NCI-H1930 (cell line): ENCODE data around the gene GAB2.
"Not testable (repeated sequence)": the region's sequence is repeated elsewhere in the genome, so short reads cannot be mapped to it uniquely, and the experiment has no call there.

ENCODE experiments used
- DNase-seq, 2 experiments: peaks; one replicate each; lab custom pipeline; 2025; lab: John Stamatoyannopoulos, UW

GAB2 gene

DNA sequence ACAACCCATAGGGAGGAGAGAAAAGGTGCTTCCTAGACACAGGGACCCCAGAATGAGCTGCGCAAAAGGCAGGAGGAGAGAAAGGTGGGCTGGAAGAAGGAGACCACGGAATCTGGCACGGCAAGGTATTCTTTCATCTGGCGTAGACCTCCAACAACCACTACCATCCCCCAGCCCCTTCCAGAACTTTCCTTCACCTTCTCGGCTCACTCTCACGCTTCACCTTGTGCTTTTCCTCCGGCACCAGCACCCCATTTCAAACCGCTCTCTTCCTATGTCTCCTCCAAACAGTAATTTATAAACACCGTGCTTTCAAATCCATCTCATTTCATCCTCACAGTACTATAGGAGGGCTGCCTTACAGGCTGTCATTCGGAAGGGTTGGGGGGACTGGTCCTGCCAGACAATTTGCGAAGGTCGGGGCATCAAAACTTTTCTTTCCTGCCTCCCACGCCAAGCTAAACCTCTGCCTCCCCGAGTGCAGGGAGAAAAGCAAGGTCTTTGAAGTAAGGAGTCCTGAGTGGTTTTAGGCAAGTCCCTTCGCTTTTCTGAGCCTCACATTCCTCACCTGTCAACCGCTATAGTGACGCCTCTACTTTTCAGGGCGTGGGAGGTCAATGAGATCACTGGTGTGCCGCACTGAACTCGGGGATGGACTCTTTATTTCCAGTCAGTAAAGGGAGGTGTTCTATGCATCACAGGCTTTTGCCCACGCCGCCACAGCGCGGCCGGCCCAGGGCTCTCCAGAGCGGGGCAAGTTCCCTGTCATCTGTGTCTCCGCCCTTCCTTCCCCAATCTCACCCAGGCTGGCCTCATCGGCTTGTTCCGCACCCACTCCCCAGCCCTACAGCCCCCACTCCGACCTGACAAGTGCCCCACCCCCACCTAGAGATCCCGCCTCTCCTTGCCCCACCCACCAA is 230.0 kb downstream of the GAB2 start:
- no peak for DNase-seq

DNA sequence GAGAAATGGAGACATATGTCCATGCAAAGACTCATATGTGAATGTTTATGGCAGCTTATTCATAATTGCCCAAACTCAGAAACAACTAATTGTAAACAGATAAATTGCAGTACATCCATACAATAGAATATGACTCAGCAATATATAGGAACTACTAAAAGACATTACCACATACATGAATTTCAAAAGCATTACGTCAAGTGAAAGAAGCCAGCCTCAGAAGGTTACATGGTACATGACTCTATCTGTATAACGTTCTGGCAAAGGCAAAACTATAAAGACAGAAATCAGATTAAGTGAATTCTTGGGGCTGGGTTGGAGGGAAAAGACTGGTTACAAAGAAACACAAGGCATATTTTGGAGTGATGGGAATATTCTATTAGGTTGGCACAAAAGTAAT is 236.4 kb downstream of the GAB2 start:
- DNase-seq, result no peak

DNA sequence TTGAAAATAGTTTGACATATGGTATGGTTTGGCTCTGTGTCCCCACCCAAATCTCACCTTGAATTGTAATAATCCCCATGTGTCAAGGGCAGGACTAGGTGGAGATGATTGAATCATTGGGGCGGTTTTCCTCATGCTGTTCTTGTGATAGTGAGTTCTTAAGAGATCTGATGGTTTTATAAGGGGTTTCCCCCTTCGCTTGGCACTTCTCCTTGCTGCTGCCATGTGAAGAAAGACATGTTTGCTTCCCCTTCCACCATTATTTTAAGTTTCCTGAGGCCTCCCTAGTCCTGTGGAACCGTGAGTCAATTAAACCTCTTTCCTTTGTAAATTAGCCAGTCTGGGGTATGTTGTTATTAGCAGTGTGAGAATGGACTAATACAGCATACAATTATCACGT is 236.9 kb downstream of the GAB2 start:
- DNase-seq, result no peak

DNA sequence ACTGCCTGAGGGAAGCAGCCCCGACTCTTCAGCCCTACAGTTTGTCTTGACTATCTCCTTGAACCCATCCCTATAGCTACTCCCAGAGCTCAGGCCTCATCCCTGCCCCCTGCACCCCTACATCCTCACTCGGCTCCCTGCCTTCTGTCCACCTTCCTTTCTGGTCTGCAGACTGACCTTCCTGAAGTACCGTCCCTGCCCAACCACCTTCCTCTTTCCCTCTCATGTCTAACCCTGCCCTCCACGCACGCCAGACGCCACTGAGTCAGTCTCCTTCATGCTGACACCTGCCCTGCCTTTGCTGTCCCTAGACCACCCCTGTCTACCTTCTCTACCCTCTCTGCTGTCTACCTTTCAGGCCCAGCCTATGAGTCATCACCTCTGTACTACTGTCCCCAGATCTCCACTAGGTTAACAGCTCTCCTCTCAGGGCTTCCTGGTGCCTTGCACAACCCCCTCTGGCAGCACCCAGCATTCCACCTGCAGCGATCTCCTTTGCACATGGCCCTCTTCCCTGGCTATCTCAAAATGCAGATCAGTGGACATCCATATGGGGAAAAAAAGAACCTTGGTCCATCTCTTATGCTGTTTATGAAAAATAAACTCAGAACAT is 238.1 kb downstream of the GAB2 start:
- no peak for DNase-seq

DNA sequence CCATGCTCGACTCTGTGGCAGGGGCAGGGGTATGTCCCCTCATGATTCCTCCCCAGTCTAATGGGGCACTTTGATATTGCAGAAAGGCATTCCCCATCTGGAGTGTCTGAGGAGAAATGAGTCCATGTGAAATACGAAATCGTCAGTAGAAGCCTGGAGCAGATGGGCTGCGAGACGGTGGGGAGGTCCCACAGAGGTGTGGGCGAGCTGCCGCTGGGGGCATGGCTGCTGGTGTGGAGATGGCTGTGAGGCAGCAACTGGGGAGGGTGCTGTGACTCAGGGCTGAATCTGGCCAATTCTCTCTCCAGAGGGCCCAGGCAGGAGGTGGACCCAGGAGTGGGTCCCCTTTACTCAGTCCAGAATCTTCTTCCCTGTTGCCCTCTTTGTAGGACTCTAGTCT is 240.4 kb downstream of the GAB2 start:
- DNase-seq, result no peak

DNA sequence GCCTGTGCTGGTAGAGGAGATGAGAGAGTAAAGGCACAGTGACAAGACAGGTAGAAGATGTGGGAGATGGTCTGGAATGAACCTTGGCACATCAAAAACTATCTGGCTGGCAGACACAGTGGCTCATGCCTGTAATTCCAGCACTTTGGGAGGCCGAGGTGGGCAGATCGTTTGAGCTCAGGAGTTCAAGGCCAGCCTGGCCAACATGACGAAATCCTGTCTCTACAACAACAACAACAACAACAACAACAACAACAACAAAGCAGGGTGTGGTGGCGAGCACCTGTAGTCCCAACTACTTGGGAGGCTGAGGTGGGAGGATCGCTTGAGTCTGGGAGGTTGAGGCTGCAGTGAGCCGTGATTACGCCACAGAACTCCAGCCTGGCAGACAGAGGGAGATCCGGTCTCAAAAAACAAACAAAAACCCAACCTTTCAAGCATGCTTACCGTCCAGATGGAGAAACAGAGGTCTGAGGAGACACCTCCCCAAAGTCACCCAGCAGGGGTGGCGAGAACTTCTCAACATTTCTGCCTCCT is 240.9 kb downstream of the GAB2 start:
- no peak for DNase-seq

DNA sequence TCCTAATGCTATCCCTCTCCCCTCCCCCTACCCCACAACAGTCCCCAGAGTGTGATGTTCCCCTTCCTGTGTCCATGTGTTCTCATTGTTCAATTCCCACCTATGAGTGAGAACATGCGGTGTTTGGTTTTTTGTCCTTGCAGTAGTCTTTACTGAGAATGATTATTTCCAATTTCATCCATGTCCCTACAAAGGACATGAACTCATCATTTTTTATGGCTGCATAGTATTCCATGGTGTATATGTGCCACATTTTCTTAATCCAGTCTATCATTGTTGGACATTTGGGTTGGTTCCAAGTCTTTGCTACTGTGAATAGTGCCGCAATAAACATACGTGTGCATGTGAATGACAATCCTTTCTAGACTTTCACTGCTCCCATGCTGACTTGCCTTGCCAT is 241.8 kb downstream of the GAB2 start:
- DNase-seq, result not testable (repeated sequence)

DNA sequence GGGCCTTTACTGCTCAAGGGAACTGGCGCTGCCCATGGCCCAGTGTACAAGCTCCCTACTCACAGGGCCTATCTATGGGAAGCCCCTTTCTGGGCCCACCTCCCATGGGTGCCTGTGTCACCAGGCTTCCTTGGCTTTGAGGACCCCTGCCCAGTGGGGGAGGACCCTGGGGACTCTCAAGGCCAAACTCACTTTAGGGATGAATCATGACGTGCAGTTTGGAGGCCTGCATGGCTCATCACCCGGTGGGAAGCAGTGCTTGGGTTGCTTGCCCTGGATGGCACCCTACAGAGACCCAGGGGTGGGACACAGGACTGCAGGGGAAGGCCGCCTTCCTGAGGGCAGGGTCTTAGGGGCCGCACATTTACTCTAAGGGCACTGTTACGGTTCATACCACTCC is 245.7 kb downstream of the GAB2 start:
- DNase-seq, result no peak

DNA sequence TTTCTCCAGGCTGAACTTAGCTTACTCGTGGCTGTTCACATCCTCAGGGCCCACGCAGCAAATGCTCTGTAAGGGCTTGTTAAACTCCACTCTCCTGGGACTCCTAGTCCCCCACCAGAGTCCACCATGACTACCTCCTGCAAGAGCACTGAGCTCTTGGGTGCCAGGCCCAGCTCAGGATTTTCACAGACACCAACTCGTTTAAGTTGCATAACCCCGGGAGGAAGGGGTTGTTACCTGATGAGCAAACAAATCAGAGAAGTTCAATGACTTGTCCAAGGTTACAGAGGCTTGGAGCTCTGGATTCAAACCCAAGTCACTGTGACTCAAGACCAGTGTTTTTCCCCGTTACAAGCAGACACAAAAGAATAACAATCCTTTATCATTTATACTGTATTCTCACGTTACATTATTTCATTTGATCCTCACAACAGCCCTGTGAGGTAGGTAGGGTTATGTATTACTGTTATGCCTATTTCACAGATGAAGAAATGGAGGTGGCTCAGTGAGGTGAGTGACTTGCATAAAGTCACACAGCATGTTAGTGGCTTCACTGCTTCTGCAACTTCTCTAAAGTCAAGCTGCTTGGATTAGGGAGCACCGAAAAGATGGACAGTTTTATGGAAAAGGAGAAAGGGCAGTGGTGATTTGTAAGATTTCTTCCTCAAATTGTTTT is 246.6 kb downstream of the GAB2 start:
- DNase-seq, result no peak

DNA sequence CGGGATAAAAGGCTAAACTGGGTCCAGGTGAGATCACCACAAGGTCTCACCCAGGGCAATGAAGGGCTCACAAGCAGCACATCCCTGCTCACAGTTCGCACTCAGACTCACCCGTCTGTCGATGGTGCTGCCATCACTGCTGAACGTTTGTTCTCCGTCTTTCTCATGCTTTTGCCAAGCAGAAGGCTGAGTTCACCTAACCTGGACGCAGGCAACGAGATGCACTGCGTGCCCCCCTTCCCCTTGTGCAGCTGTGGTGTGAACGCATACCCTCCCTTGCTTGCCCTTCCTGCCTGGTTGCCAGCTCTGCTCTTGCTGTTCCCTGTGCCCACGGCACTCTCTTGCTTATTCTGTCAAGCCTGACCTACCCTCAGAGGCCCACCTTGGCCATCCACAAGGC is 247.2 kb downstream of the GAB2 start:
- no peak for DNase-seq

DNA sequence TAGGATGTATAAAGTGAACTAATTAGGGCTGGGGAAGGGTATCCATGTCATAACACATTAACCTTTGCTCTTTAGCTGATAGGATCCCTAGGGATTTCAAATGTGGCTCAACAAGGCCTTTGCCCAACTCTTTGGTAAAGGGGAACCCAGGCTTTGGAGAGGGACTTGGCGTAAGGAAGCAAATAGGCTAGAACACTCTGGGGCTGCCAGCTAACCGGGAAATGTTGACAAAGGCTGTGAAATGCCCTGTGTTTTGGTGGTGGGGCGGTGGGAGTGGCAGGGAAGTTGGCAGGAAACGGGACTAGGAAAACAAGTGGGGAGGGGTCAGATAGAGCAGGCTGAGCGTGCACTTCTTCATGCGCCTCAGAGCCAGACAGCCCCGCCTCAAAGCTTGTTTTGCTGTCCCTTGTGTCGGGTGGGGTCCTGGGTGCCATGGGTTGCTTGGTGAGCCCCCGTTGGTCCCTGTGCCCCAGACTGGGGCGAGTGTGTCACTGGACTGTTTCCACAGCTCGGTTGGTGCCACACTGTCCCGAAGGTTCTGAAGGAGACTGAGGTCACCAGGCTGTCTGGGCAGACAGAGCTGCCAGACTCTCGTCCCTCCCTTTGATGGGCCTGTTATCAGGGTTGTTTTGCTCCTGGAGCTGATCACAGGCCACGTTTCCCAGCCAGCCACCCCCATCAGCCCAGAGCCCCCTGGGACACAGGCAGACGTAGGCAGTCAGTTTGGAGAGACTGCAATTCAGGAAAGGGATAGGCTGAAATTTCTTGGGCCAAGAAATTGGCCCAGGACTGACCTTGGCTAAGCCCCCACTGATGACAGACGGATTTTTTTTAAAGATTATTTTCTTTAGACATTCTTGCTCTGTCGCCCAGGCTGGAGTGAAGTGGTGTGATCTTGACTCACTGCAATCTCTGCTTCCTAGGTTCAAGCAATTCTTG is 248.8 kb downstream of the GAB2 start:
- DNase-seq, result no peak

DNA sequence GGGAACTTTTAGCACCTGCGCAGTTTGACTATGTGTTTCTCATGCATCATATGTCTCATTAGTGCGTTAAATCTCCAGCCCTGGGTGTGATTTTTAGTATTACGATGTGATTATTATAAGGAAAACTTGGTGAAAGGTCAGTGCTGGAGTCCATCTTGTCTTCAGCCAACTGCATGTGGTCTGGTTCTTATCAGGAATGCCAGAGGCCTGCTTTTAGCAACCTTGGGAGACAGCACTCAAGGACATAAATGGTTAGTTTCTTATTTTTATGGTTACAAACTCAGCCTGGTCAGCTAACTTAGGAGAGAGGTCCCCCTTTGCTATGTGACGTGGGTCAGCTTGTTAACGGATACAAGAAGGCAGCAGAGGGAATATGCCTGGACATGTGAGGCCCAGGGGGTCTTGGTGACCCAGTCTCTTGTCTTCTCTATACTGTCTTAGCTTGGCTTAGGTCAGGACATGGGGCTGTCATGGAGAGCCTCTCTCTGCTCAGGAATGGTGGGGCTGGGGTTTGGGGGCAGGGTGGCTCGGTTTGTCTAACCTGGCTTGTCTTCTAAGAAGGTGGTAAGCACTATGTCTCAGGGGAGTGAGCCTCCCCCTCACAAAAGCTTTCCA is 250.7 kb downstream of the GAB2 start:
- no peak for DNase-seq
